ENCODE measurements around the gene PIEZO1. TPM values are rescaled to one million over a fixed set of nuclear protein-coding genes. Genes with fewer than 3 reads are reported as not detected.
A peak's percentile ranks its signal among the peaks of the same experiment; 100 is the strongest.

Gene PIEZO1
- total RNA-seq, 1 experiment from 2014 or later: 224 TPM

DNA sequence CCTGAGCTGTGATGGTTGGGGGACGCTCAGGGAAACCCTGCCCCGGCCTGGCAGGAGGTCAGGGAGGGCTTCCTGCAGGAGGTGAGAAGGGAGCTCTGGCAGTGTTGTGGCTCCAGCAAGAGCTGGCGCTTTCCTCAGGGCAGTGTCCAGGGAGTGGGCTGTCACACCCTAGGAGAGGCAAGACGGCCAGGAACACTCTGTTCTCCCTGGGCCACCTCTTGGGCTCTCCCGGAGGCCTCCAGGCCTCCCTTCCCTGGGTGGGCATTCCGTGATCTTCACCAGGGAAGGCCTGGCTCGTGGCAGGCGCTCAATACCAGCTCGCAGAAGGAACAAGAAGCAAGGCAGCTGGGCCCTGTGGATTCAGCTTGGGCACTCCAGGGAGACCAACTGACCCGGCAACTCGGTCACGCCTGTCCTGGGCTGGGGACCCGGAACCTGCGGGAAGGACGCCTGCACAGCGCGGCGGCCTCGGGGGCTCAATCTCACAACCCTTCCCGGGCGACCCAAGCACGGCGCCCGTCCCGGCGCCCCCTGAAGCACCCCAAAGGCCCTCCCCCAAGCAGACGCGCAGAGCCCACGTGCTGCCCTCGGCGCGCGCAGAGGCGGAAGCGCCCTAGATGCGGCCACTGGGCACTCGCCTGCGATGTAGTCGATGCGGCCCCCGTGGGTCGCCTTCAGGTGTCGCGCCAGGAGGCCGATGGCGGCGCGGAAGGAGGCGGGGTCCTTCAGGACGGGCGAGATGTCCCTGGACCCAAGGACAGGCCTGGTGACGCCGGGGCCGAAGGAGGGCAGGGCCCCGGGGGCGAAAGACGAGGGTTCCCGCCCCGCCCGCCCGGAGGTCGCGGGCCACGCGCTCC lies 26.1 kb upstream of the PIEZO1 start:
- Histone ChIP-seq H2AFZ (ENCODE audit: low read depth, low read length, poor library complexity, severe bottlenecking) (no peak overlapping the region), H4K20me1 (ENCODE audit: insufficient read depth) (peaks cover 4% of the 10 kb centered on the region; the same call in 1 of the 2 replicates)
- CTCF ChIA-PET: interaction anchor here (1.0 to 4.9 kb wide), 6 partner anchors 8 to 405 kb away, joined by 3 to 33 read pairs (median 4); partner anchors contain the start of genes GALNS and TRAPPC2L
- TF ChIP-seq EZH2 (IDR thresholded peaks at IDR 0.05) (no peak), POLR2A (IDR thresholded peaks at IDR 0.05; ENCODE audit: borderline replicate concordance, extremely low read depth, insufficient read depth, insufficient read length) (peak; percentile 84), TCF7L2 (IDR thresholded peaks at IDR 0.05; ENCODE audit: borderline replicate concordance, extremely low read depth, insufficient read depth, insufficient read length) (no peak), ZNF274 (IDR thresholded peaks at IDR 0.05; ENCODE audit: low read depth, low read length) (no peak), EZH2phosphoT487 (IDR thresholded peaks at IDR 0.05; ENCODE audit: borderline replicate concordance) (no peak), YY1 (IDR thresholded peaks at IDR 0.05; ENCODE audit: extremely low read depth, insufficient replicate concordance, low read depth, low read length) (no peak), SIN3A (IDR thresholded peaks at IDR 0.05; ENCODE audit: low read depth) (no peak), ZFX (IDR thresholded peaks at IDR 0.05) (peak; percentile 75), SP1 (IDR thresholded peaks at IDR 0.05; ENCODE audit: low read depth) (no peak), POLR2AphosphoS5 (IDR thresholded peaks at IDR 0.05; ENCODE audit: low read depth, low read length) (peak; percentile 92), CTCF (IDR thresholded peaks at IDR 0.05 in 2 of 3, conservative IDR thresholded peaks at IDR 0.05 in 1 of 3; ENCODE audit: borderline replicate concordance in 1 of 3, insufficient read depth in 1 of 3, low read depth in 2 of 3, low read length in 2 of 3) (no peak), RAD21 (IDR thresholded peaks at IDR 0.05; ENCODE audit: low read depth) (no peak), EGR1 (IDR thresholded peaks at IDR 0.05; ENCODE audit: low read depth) (no peak), CBX3 (IDR thresholded peaks at IDR 0.05; ENCODE audit: low read depth) (no peak), ELF1 (IDR thresholded peaks at IDR 0.05; ENCODE audit: borderline replicate concordance, low read depth) (no peak)
- TF ChIP-seq, protein P1, sequence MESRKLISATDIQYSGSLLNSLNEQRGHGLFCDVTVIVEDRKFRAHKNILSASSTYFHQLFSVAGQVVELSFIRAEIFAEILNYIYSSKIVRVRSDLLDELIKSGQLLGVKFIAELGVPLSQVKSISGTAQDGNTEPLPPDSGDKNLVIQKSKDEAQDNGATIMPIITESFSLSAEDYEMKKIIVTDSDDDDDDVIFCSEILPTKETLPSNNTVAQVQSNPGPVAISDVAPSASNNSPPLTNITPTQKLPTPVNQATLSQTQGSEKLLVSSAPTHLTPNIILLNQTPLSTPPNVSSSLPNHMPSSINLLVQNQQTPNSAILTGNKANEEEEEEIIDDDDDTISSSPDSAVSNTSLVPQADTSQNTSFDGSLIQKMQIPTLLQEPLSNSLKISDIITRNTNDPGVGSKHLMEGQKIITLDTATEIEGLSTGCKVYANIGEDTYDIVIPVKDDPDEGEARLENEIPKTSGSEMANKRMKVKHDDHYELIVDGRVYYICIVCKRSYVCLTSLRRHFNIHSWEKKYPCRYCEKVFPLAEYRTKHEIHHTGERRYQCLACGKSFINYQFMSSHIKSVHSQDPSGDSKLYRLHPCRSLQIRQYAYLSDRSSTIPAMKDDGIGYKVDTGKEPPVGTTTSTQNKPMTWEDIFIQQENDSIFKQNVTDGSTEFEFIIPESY (IDR thresholded peaks at IDR 0.05; ENCODE audit: extremely low read depth, insufficient replicate concordance, low read length): no peak
- TF ChIP-seq, protein P2, sequence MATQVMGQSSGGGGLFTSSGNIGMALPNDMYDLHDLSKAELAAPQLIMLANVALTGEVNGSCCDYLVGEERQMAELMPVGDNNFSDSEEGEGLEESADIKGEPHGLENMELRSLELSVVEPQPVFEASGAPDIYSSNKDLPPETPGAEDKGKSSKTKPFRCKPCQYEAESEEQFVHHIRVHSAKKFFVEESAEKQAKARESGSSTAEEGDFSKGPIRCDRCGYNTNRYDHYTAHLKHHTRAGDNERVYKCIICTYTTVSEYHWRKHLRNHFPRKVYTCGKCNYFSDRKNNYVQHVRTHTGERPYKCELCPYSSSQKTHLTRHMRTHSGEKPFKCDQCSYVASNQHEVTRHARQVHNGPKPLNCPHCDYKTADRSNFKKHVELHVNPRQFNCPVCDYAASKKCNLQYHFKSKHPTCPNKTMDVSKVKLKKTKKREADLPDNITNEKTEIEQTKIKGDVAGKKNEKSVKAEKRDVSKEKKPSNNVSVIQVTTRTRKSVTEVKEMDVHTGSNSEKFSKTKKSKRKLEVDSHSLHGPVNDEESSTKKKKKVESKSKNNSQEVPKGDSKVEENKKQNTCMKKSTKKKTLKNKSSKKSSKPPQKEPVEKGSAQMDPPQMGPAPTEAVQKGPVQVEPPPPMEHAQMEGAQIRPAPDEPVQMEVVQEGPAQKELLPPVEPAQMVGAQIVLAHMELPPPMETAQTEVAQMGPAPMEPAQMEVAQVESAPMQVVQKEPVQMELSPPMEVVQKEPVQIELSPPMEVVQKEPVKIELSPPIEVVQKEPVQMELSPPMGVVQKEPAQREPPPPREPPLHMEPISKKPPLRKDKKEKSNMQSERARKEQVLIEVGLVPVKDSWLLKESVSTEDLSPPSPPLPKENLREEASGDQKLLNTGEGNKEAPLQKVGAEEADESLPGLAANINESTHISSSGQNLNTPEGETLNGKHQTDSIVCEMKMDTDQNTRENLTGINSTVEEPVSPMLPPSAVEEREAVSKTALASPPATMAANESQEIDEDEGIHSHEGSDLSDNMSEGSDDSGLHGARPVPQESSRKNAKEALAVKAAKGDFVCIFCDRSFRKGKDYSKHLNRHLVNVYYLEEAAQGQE (IDR thresholded peaks at IDR 0.05; ENCODE audit: low read depth): no peak

More for the DNA sequence above, 26.1 kb upstream of the PIEZO1 start:
- Histone ChIP-seq H3K79me2 (ENCODE audit: insufficient read depth, low read length) (peaks cover 47% of the 10 kb centered on the region), H3K4me1 (ENCODE audit: control insufficient read depth in 1 of 2, insufficient read depth in 2 of 2, low read length in 2 of 2) (peaks cover 22 to 58% of the 10 kb centered on the region in 2 experiments), H3K27me3 (ENCODE audit: insufficient read depth, low read length) (no peaks in the 10 kb centered on the region), H3K4me2 (ENCODE audit: low read length) (peak overlapping the region; percentile 94), H3K9me3 (ENCODE audit: control insufficient read depth in 1 of 2, insufficient read depth in 1 of 2, low read depth in 1 of 2, low read length in 2 of 2) (no peaks in the 10 kb centered on the region), H3K4me3 (replicated peaks in 1 of 2; ENCODE audit: low read depth in 1 of 2, low read length in 2 of 2) (peak overlapping the region; percentile 72 to 75), H3K27ac (ENCODE audit: low read depth, low read length) (peak overlapping the region; percentile 100), H3K36me3 (ENCODE audit: control insufficient read depth in 1 of 2, insufficient read depth in 2 of 2, low read length in 2 of 2) (peaks cover 13 to 44% of the 10 kb centered on the region in 2 experiments; a peak in 3 of 4 replicates), H3K9me2 (ENCODE audit: insufficient read depth) (no peaks in the 10 kb centered on the region), H3K9ac (ENCODE audit: low read length) (peak overlapping the region; percentile 87)
- peak; percentile 58 for ATAC-seq
- POLR2A ChIA-PET: interaction anchor here (0.7 to 3.2 kb wide), 13 partner anchors 8 to 407 kb away, joined by 3 to 16 read pairs (median 4); partner anchors contain the start of genes CDH15, CDT1, PIEZO1 and ZC3H18
- peak; percentile 81 for DNase-seq (ENCODE audit: low read depth, low spot score)
- intact Hi-C loops (cut with micrococcal nuclease): loop anchor here (10.0 kb wide), 2 partner anchors 244 to 754 kb away; partner anchors contain the start of gene RPL13
- RAD21 ChIA-PET (ENCODE audit: low non-redundant PET in 1 of 2, low total read pairs in 2 of 2, uncharacterized antibody in 2 of 2, unreplicated experiment in 2 of 2): interaction anchor here (1.0 to 1.3 kb wide), 2 partner anchors 46 to 356 kb away, joined by 4 to 8 read pairs; partner anchors contain the start of genes GALNS (in 1 of the 2) and TRAPPC2L (in 1 of the 2)
- no TSS peak for BruUV-seq (replicated peaks)

Data from HCT116 (cell line).